Large intestine (tissue), 3 donors: Measurements from ENCODE around the gene AUTS2. TPM values are rescaled to one million over a fixed set of nuclear protein-coding genes. Genes with fewer than 3 reads are reported as not detected.

Source experiments
- DNase-seq, 2 donors: peaks; one replicate each; pipeline versions ENCODE4 v3.0.0 to v3.0.0-alpha.2; 2013
- H3K27ac ChIP-seq: one replicate; pipeline ENCODE4 v1.5.1; 2013; ENCODE audit warnings: low read length
- H3K27me3 ChIP-seq: 2 replicates; pipeline ENCODE4 v1.6.1; 2013; ENCODE audit warnings: low read length; ENCODE audit not compliant: control insufficient read depth, insufficient read depth
- H3K36me3 ChIP-seq: 2 replicates; pipeline ENCODE4 v1.6.1; 2013; ENCODE audit warnings: low read length; ENCODE audit not compliant: control insufficient read depth, insufficient read depth
- H3K4me1 ChIP-seq: one replicate; pipeline ENCODE4 v1.6.1; 2013; ENCODE audit warnings: low read length; ENCODE audit not compliant: control insufficient read depth, insufficient read depth
- H3K4me3 ChIP-seq: one replicate; pipeline ENCODE4 v1.5.1; 2013; ENCODE audit warnings: low read length
- H3K9me3 ChIP-seq: one replicate; pipeline ENCODE4 v1.6.1; 2013; ENCODE audit warnings: mild to moderate bottlenecking, low read depth, low read length, moderate library complexity; ENCODE audit not compliant: control insufficient read depth
- WGBS: methylation state at CpG from one replicate; pipeline ENCODE4 v1.1.5; 2013; ENCODE audit warnings: low lambda C conversion rate; ENCODE audit not compliant: insufficient coverage; 5-methylcytosine and 5-hydroxymethylcytosine counted together
- polyA plus RNA-seq: library from polyadenylated mRNA; unstranded; fragments of 120-200 nt; gene quantifications from one replicate; pipeline ENCODE4 v1.2.1, GENCODE V29; 2013

AUTS2 gene
- polyA plus RNA-seq, 1 donor = 51.3 TPM

GRCh38 chr7:69880840-69881239, 282.6 kb downstream of the AUTS2 start:
- Histone ChIP-seq H3K27ac (no peak overlapping the region), H3K36me3 (no peaks in the 10 kb centered on the region), H3K27me3 (peaks cover 5% of the 10 kb centered on the region), H3K9me3 (no peaks in the 10 kb centered on the region), H3K4me1 (no peaks in the 10 kb centered on the region), H3K4me3 (no peak overlapping the region)
- WGBS = no CpG with 5 or more reads among the region's 3 CpGs
- DNase-seq = no peak

GRCh38 chr7:69882269-69882668, 284.0 kb downstream of the AUTS2 start:
- WGBS = no CpG with 5 or more reads among the region's 1 CpG
- Histone ChIP-seq H3K9me3 (no peaks in the 10 kb centered on the region), H3K4me3 (no peak overlapping the region), H3K4me1 (no peaks in the 10 kb centered on the region), H3K27ac (no peak overlapping the region), H3K36me3 (no peaks in the 10 kb centered on the region), H3K27me3 (peaks cover 5% of the 10 kb centered on the region)
- no peak for DNase-seq

- no peak overlapping the region for H3K27ac ChIP-seq
- H3K27me3 ChIP-seq = peaks cover 3% of the 10 kb centered on the region
- no CpG with 5 or more reads among the region's 7 CpGs for WGBS
- H3K4me3 ChIP-seq = no peak overlapping the region
- no peaks in the 10 kb centered on the region for H3K36me3 ChIP-seq
- no peaks in the 10 kb centered on the region for H3K4me1 ChIP-seq
- no peak for DNase-seq
- H3K9me3 ChIP-seq = no peaks in the 10 kb centered on the region
Observed at GRCh38 chr7:69883399-69883891, 285.2 kb downstream of the AUTS2 start.

GRCh38 chr7:69885431-69885830, 287.2 kb downstream of the AUTS2 start:
- DNase-seq = no peak
- Histone ChIP-seq H3K27ac (no peak overlapping the region), H3K36me3 (no peaks in the 10 kb centered on the region), H3K4me1 (no peaks in the 10 kb centered on the region), H3K9me3 (no peaks in the 10 kb centered on the region), H3K4me3 (no peak overlapping the region), H3K27me3 (no peaks in the 10 kb centered on the region)
- no CpG with 5 or more reads among the region's 3 CpGs for WGBS

GRCh38 chr7:69889338-69889975, 291.2 kb downstream of the AUTS2 start:
- Histone ChIP-seq H3K36me3 (no peaks in the 10 kb centered on the region), H3K27ac (no peak overlapping the region), H3K4me3 (no peak overlapping the region), H3K4me1 (no peaks in the 10 kb centered on the region), H3K9me3 (no peaks in the 10 kb centered on the region), H3K27me3 (no peaks in the 10 kb centered on the region)
- 100% methylated on average over 1 of the region's 6 CpGs for WGBS
- DNase-seq = no peak

- Histone ChIP-seq H3K36me3 (no peaks in the 10 kb centered on the region), H3K4me3 (no peak overlapping the region), H3K27me3 (no peaks in the 10 kb centered on the region), H3K4me1 (no peaks in the 10 kb centered on the region), H3K27ac (no peak overlapping the region), H3K9me3 (no peaks in the 10 kb centered on the region)
- WGBS = 92% methylated on average over 2 of the region's 6 CpGs
- no peak for DNase-seq
Observed at GRCh38 chr7:69889976-69890351, 291.7 kb downstream of the AUTS2 start.

- no peaks in the 10 kb centered on the region for H3K9me3 ChIP-seq
- no peak overlapping the region for H3K27ac ChIP-seq
- no peaks in the 10 kb centered on the region for H3K4me1 ChIP-seq
- H3K27me3 ChIP-seq = peaks cover 11% of the 10 kb centered on the region
- no peak overlapping the region for H3K4me3 ChIP-seq
- peak in 1 of 2 donors; percentile 15 for DNase-seq
- H3K36me3 ChIP-seq = no peaks in the 10 kb centered on the region
Observed at GRCh38 chr7:69892790-69893189, 294.5 kb downstream of the AUTS2 start.

- Histone ChIP-seq H3K36me3 (no peaks in the 10 kb centered on the region), H3K27ac (no peak overlapping the region), H3K4me1 (no peaks in the 10 kb centered on the region), H3K4me3 (no peak overlapping the region), H3K27me3 (peaks cover 11% of the 10 kb centered on the region), H3K9me3 (no peaks in the 10 kb centered on the region)
- WGBS = 33% methylated on average over 1 of the region's 3 CpGs
- peak in 1 of 2 donors; percentile 20 for DNase-seq
Observed at GRCh38 chr7:69893906-69894305, 295.6 kb downstream of the AUTS2 start.

GRCh38 chr7:69895446-69895845, 297.2 kb downstream of the AUTS2 start:
- DNase-seq = no peak
- no peaks in the 10 kb centered on the region for H3K9me3 ChIP-seq
- WGBS = no CpG with 5 or more reads among the region's 2 CpGs
- no peaks in the 10 kb centered on the region for H3K4me1 ChIP-seq
- no peak overlapping the region for H3K27ac ChIP-seq
- H3K36me3 ChIP-seq = peaks cover 4% of the 10 kb centered on the region
- H3K27me3 ChIP-seq = peaks cover 18% of the 10 kb centered on the region
- H3K4me3 ChIP-seq = no peak overlapping the region

GRCh38 chr7:69896121-69896520, 297.8 kb downstream of the AUTS2 start:
- H3K4me3 ChIP-seq = no peak overlapping the region
- H3K27ac ChIP-seq = no peak overlapping the region
- no peaks in the 10 kb centered on the region for H3K4me1 ChIP-seq
- DNase-seq = no peak
- no peaks in the 10 kb centered on the region for H3K9me3 ChIP-seq
- peaks cover 18% of the 10 kb centered on the region for H3K27me3 ChIP-seq
- 100% methylated on average over 1 of the region's 5 CpGs for WGBS
- peaks cover 4% of the 10 kb centered on the region for H3K36me3 ChIP-seq

- Histone ChIP-seq H3K27ac (no peak overlapping the region), H3K36me3 (peaks cover 4% of the 10 kb centered on the region), H3K27me3 (peaks cover 27% of the 10 kb centered on the region), H3K4me3 (no peak overlapping the region), H3K4me1 (no peaks in the 10 kb centered on the region), H3K9me3 (no peaks in the 10 kb centered on the region)
- no CpG with 5 or more reads among the region's 2 CpGs for WGBS
- no peak for DNase-seq
Observed at GRCh38 chr7:69898189-69898588, 299.9 kb downstream of the AUTS2 start.
